ENCODE results near the gene MERTK.

Gene MERTK

DNA sequence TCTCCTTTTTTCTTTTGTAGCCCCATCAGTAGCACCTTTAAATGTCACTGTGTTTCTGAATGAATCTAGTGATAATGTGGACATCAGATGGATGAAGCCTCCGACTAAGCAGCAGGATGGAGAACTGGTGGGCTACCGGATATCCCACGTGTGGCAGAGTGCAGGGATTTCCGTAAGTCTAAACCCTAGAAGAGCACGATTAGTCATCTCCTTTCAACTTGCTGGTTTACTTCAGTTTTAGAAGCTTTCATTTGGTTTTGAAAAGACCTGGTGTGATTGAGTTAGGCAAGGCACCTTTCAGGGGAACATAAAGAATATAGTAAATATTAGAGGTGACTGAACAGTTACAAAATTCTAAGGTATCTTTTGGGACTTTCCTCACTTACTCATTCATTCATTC is 84.4 kb downstream of the MERTK start:
- no peaks in the 10 kb centered on the region for H3K36me3 ChIP-seq (ENCODE audit: insufficient read depth, low read length)
- H3K4me1 ChIP-seq (ENCODE audit: insufficient read depth, low read length), result peaks cover 45% of the 10 kb centered on the region
- no peaks in the 10 kb centered on the region for H3K9me3 ChIP-seq (ENCODE audit: low read length)
- no peak overlapping the region for H3K4me3 ChIP-seq (ENCODE audit: low read length)
- H3K27me3 ChIP-seq (ENCODE audit: insufficient read depth, low read length), result no peaks in the 10 kb centered on the region
- H2AFZ ChIP-seq (ENCODE audit: low read depth, low read length), result no peak overlapping the region

DNA sequence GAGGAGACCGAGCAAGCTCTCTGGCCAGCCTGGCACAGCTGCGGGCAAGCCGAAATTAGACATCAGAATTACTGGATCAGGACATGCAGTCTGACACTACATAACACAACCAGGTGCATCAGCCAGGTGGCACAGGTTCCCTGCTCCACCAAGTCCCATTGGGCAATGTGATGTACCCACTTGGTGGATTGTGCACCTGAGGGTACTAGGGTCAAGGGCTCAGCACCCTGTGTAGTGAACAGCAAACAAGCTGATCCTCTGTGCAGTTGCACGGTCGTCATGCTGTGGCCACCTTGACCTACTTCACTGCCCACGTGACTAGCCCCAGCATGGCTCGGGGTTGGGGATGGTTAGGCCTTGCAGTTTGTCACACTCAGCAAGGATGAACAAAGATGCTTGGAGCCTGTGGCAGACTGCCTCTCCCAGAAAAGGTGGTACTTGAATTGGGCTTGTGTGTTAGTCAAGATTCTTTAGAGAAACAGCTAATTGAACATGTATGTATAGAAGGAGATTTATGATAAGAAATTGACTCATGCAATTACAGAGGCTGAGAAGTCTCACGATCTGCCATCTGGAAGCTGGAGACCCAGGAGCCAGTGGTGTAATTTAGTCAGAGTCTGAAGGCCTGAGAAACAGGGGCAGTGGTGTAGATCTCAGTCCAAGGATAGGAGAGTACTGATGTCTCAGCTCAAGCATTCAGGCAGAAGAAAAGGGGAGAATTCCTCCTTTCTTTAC is 85.2 kb downstream of the MERTK start:
- no peaks in the 10 kb centered on the region for H3K9me3 ChIP-seq (ENCODE audit: low read length)
- no peak overlapping the region for H2AFZ ChIP-seq (ENCODE audit: low read depth, low read length)
- H3K36me3 ChIP-seq (ENCODE audit: insufficient read depth, low read length), result no peaks in the 10 kb centered on the region
- H3K4me1 ChIP-seq (ENCODE audit: insufficient read depth, low read length), result peaks cover 51% of the 10 kb centered on the region
- no peaks in the 10 kb centered on the region for H3K27me3 ChIP-seq (ENCODE audit: insufficient read depth, low read length)
- H3K4me3 ChIP-seq (ENCODE audit: low read length), result no peak overlapping the region

GRCh38 chr2:111984213-111984604 is 85.8 kb downstream of the MERTK start:
- Histone ChIP-seq H3K4me3 (ENCODE audit: low read length) (no peak overlapping the region), H2AFZ (ENCODE audit: low read depth, low read length) (no peak overlapping the region), H3K9me3 (ENCODE audit: low read length) (no peaks in the 10 kb centered on the region), H3K4me1 (ENCODE audit: insufficient read depth, low read length) (peaks cover 51% of the 10 kb centered on the region), H3K27me3 (ENCODE audit: insufficient read depth, low read length) (no peaks in the 10 kb centered on the region), H3K36me3 (ENCODE audit: insufficient read depth, low read length) (no peaks in the 10 kb centered on the region)

GRCh38 chr2:111985514-111985913 is 87.1 kb downstream of the MERTK start:
- Histone ChIP-seq H3K4me3 (ENCODE audit: low read length) (no peak overlapping the region), H3K27me3 (ENCODE audit: insufficient read depth, low read length) (no peaks in the 10 kb centered on the region), H2AFZ (ENCODE audit: low read depth, low read length) (no peak overlapping the region), H3K36me3 (ENCODE audit: insufficient read depth, low read length) (no peaks in the 10 kb centered on the region), H3K9me3 (ENCODE audit: low read length) (no peaks in the 10 kb centered on the region), H3K4me1 (ENCODE audit: insufficient read depth, low read length) (peaks cover 51% of the 10 kb centered on the region)

DNA sequence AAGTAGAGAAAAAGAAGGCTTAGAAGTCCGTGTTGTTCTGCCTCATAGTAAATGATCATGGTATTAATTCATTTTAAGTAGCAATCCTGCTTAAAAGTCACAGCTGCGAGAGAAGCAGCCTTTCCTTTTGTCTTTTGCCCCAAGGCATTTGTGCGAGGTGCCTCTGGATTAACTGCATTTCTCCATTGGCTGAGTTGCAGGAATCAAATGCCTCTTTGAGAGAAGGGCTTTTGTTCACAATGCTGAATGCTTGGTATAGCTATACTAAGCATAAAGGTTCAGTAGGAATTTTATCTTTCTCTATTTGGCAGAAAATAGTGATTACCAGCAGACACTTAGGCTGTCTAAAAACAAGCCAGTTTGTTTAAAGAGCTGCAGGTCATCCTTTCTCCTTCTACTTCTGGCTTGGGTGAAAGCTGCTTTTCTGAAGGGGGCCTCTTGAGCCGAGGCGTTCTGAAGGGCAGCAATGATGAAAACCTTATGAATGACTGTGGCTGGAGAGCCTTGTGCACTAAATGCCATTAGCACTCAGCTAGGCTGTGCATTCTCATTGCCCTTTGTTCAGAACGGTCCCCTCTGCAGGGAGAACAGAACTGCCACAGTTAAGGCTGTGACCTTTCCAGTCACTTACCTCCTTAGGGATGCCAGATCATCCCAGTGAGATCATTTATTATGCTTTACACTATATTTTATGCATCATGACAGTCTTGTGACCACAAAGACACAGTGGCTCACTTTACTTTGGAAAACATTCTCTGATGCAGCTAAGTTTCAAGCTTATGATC is 87.9 kb downstream of the MERTK start:
- Histone ChIP-seq H3K4me3 (ENCODE audit: low read length) (no peak overlapping the region), H3K36me3 (ENCODE audit: insufficient read depth, low read length) (no peaks in the 10 kb centered on the region), H3K9me3 (ENCODE audit: low read length) (no peaks in the 10 kb centered on the region), H3K4me1 (ENCODE audit: insufficient read depth, low read length) (peaks cover 51% of the 10 kb centered on the region), H3K27me3 (ENCODE audit: insufficient read depth, low read length) (no peaks in the 10 kb centered on the region), H2AFZ (ENCODE audit: low read depth, low read length) (no peak overlapping the region)

- H3K36me3 ChIP-seq (ENCODE audit: insufficient read depth, low read length), result no peaks in the 10 kb centered on the region
- H3K4me1 ChIP-seq (ENCODE audit: insufficient read depth, low read length), result peaks cover 29% of the 10 kb centered on the region
- H3K27me3 ChIP-seq (ENCODE audit: insufficient read depth, low read length), result no peaks in the 10 kb centered on the region
- no peak overlapping the region for H2AFZ ChIP-seq (ENCODE audit: low read depth, low read length)
- no peaks in the 10 kb centered on the region for H3K9me3 ChIP-seq (ENCODE audit: low read length)
- H3K4me3 ChIP-seq (ENCODE audit: low read length), result no peak overlapping the region
Measured at GRCh38 chr2:111990375-111990774, 92.0 kb downstream of the MERTK start.

DNA sequence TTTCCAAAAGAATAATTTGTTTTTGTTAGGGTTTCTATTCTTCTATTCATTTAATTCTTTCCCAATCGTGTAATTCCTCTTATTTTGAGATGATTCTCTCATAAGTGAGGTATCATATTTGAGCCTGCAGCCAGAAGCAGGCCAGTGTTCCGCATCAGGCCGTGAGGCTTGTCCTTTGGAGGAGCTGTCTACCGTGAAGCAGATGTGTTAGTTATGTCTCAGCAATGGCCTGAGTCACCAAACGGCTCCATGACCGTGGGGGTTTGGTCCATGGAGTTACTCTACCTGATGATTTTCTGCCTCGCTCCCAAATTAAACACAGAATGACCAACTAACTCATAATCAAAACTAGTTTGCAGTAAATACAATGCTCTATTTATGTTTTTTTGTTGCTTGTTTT is 92.4 kb downstream of the MERTK start:
- H3K36me3 ChIP-seq (ENCODE audit: insufficient read depth, low read length), result no peaks in the 10 kb centered on the region

DNA sequence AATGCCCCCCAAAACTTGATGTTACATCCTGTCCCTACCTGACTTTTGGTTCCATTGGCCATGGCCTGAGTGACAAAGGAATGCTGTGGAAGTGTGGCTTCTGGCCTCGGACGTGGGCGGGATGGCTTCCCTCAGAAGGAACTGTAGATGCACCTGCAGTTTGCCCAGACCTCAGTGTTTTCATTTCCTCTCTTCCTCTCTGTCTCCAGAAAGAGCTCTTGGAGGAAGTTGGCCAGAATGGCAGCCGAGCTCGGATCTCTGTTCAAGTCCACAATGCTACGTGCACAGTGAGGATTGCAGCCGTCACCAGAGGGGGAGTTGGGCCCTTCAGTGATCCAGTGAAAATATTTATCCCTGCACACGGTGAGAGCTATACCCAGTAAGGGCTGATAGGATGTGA is 95.6 kb downstream of the MERTK start:
- Histone ChIP-seq H3K9me3 (ENCODE audit: low read length) (peaks cover 2% of the 10 kb centered on the region), H3K4me3 (ENCODE audit: low read length) (no peak overlapping the region), H2AFZ (ENCODE audit: low read depth, low read length) (no peak overlapping the region), H3K4me1 (ENCODE audit: insufficient read depth, low read length) (no peaks in the 10 kb centered on the region), H3K27me3 (ENCODE audit: insufficient read depth, low read length) (no peaks in the 10 kb centered on the region), H3K36me3 (ENCODE audit: insufficient read depth, low read length) (no peaks in the 10 kb centered on the region)

More for the DNA sequence above, 92.4 kb downstream of the MERTK start:
- no peaks in the 10 kb centered on the region for H3K27me3 ChIP-seq (ENCODE audit: insufficient read depth, low read length)
- H3K4me1 ChIP-seq (ENCODE audit: insufficient read depth, low read length), result peaks cover 25% of the 10 kb centered on the region
- no peak overlapping the region for H3K4me3 ChIP-seq (ENCODE audit: low read length)
- H2AFZ ChIP-seq (ENCODE audit: low read depth, low read length), result no peak overlapping the region
- H3K9me3 ChIP-seq (ENCODE audit: low read length), result no peaks in the 10 kb centered on the region

DNA sequence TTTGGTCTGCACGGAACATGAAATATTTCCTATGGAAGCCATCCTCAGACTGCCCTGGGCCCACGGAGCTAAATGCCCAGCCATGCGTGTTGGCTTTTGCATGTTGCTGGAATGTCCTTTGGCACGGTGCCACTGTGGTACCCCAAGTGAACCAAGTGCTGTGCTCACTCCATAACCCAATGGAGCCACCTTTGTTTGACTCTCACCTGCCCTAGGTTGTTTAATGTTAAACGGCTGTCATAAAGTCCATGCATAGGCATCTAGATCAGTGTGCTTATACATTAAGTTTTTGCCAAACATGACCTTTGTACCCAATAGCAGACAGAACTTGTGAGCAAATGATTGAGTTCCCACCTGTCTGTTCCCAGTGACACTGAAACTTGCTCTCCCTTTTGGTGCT is 96.7 kb downstream of the MERTK start:
- no peaks in the 10 kb centered on the region for H3K4me1 ChIP-seq (ENCODE audit: insufficient read depth, low read length)
- no peaks in the 10 kb centered on the region for H3K27me3 ChIP-seq (ENCODE audit: insufficient read depth, low read length)
- H2AFZ ChIP-seq (ENCODE audit: low read depth, low read length), result no peak overlapping the region
- peaks cover 2% of the 10 kb centered on the region for H3K9me3 ChIP-seq (ENCODE audit: low read length)
- no peak overlapping the region for H3K4me3 ChIP-seq (ENCODE audit: low read length)
- no peaks in the 10 kb centered on the region for H3K36me3 ChIP-seq (ENCODE audit: insufficient read depth, low read length)

GRCh38 chr2:111999809-112000208 is 101.4 kb downstream of the MERTK start:
- Histone ChIP-seq H3K9me3 (ENCODE audit: low read length) (peaks cover 2% of the 10 kb centered on the region), H3K4me3 (ENCODE audit: low read length) (no peak overlapping the region), H3K27me3 (ENCODE audit: insufficient read depth, low read length) (no peaks in the 10 kb centered on the region), H3K4me1 (ENCODE audit: insufficient read depth, low read length) (peaks cover 14% of the 10 kb centered on the region), H2AFZ (ENCODE audit: low read depth, low read length) (no peak overlapping the region), H3K36me3 (ENCODE audit: insufficient read depth, low read length) (no peaks in the 10 kb centered on the region)

DNA sequence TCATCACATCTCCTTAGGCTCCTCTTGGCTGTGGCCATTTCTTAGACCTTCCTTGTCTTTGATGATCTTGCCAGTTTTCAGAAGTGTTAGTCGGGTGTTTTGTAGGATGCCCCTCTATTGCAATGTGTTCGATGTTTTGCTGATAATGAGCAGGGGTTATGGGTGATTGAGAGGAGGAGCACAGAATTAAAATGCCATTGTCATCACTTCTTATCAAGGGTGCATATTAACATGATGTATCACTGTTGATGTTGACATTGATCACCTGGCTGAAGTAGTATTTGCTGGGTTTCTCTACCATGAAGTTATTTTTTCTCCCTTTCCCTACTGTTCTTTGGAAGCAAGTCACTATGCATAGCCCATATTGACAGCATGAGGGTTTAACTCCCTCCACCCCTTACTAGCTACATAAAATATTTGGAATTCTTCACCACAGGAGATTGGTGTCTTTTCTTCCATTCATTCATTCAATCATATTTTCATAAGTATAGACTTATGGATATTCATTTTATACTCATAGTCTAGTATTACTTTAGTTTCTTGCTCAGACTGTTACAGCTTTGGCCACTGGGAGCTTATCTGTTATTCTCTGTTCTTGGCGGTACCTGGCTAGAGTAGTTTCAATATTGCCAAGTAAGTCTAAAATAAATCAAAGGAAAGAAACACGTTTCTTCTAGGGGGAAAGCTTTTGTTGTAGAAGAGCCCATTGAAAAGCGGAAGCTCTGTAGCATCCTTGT is 102.2 kb downstream of the MERTK start:
- no peak overlapping the region for H2AFZ ChIP-seq (ENCODE audit: low read depth, low read length)

GRCh38 chr2:112001136-112001715 is 102.8 kb downstream of the MERTK start:
- H3K36me3 ChIP-seq (ENCODE audit: insufficient read depth, low read length), result no peaks in the 10 kb centered on the region
- H3K9me3 ChIP-seq (ENCODE audit: low read length), result peaks cover 2% of the 10 kb centered on the region
- no peak overlapping the region for H3K4me3 ChIP-seq (ENCODE audit: low read length)
- H3K27me3 ChIP-seq (ENCODE audit: insufficient read depth, low read length), result no peaks in the 10 kb centered on the region
- peaks cover 14% of the 10 kb centered on the region for H3K4me1 ChIP-seq (ENCODE audit: insufficient read depth, low read length)
- no peak overlapping the region for H2AFZ ChIP-seq (ENCODE audit: low read depth, low read length)

More for the DNA sequence above, 102.2 kb downstream of the MERTK start:
- Histone ChIP-seq H3K27me3 (ENCODE audit: insufficient read depth, low read length) (no peaks in the 10 kb centered on the region), H3K36me3 (ENCODE audit: insufficient read depth, low read length) (no peaks in the 10 kb centered on the region), H3K4me3 (ENCODE audit: low read length) (no peak overlapping the region), H3K9me3 (ENCODE audit: low read length) (peaks cover 2% of the 10 kb centered on the region), H3K4me1 (ENCODE audit: insufficient read depth, low read length) (peaks cover 14% of the 10 kb centered on the region)

DNA sequence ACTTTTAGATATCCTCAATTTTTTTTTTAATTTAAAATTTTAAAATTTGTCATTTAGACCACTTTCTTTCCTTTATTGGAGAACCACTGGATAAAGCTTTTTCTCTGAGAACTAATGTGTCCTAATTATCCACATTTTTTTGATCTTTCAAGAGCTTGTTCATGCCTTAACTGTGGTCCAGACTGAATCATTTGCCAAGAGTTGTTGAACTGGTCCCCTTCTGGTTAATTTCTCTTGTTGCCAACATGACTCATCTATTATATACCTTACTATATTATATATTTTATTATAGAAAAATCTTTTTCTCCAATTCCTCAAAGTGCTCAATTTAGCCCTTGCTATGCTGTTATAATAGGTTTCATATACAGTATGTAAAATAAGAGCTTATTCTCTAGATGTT is 103.5 kb downstream of the MERTK start:
- Histone ChIP-seq H3K9me3 (ENCODE audit: low read length) (peaks cover 2% of the 10 kb centered on the region), H3K4me3 (ENCODE audit: low read length) (no peak overlapping the region), H3K27me3 (ENCODE audit: insufficient read depth, low read length) (no peaks in the 10 kb centered on the region), H3K4me1 (ENCODE audit: insufficient read depth, low read length) (peaks cover 14% of the 10 kb centered on the region), H3K36me3 (ENCODE audit: insufficient read depth, low read length) (no peaks in the 10 kb centered on the region), H2AFZ (ENCODE audit: low read depth, low read length) (no peak overlapping the region)

Data from neuron (in vitro differentiated cells).